Measurements from ENCODE around the gene TSPYL2.

The TSPYL2 gene

GRCh38 chrX:53081925-53082772 lies at the start of gene TSPYL2:
Gene TSPYL2, plus strand, starts transcription at chrX:53082367. Its CDS starts 132 bp downstream, at chrX:53082499.
- TF ChIP-seq, protein P1, sequence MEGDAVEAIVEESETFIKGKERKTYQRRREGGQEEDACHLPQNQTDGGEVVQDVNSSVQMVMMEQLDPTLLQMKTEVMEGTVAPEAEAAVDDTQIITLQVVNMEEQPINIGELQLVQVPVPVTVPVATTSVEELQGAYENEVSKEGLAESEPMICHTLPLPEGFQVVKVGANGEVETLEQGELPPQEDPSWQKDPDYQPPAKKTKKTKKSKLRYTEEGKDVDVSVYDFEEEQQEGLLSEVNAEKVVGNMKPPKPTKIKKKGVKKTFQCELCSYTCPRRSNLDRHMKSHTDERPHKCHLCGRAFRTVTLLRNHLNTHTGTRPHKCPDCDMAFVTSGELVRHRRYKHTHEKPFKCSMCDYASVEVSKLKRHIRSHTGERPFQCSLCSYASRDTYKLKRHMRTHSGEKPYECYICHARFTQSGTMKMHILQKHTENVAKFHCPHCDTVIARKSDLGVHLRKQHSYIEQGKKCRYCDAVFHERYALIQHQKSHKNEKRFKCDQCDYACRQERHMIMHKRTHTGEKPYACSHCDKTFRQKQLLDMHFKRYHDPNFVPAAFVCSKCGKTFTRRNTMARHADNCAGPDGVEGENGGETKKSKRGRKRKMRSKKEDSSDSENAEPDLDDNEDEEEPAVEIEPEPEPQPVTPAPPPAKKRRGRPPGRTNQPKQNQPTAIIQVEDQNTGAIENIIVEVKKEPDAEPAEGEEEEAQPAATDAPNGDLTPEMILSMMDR (IDR thresholded peaks at IDR 0.05): no peak

GRCh38 chrX:53036149-53036548 lies 46.0 kb upstream of the TSPYL2 start:
- TF ChIP-seq, protein P1 (IDR thresholded peaks at IDR 0.05): no peak

DNA sequence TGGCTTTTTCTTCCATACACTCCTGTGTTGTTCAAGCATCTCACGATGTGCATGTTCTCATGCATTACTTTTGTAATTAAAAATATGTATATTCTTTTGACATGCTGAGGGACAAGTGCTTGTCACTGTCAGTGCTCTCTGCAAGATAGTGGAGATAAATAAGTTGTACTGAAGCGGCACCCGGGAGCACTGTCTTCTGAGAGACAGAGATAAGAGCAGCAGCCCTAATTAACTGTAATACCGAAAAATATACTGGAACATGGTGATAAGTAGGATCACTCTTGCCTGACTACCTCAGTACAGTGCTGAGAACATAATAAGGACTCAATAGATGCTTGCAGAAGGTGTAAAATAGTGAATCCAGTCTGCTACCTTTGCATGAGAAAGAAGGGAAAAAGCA lies 42.9 kb upstream of the TSPYL2 start:
- TF ChIP-seq, protein P1 (IDR thresholded peaks at IDR 0.05): no peak

DNA sequence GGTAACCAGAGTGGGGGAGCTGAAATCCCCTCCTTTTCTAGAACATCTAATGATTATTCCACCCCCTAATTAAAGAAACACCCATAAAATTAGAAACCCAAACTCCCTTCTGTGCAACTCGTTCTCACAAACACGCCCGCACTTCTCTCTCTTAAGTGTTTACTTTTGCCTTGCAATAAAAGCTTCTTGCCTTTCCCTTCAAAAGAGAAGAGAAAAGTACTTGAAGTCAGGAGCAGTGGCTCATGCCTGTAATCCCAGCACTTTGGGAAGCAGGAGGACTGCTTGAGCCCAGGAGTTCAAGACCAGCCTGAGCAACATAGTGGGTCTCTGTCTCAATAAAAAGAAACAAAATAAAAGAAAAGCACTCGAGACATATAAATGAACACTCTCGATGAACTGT lies 37.2 kb upstream of the TSPYL2 start:
- TF ChIP-seq, protein P1 (IDR thresholded peaks at IDR 0.05): no peak

GRCh38 chrX:53047228-53047627 lies 34.9 kb upstream of the TSPYL2 start:
- TF ChIP-seq, protein P1 (IDR thresholded peaks at IDR 0.05): no peak

- TF ChIP-seq, protein P1 (IDR thresholded peaks at IDR 0.05): no peak
These were observed 33.7 kb upstream of the TSPYL2 start, which contains the start of gene GPR173 for GRCh38 chrX:53048169-53049126. Gene GPR173, plus strand, starts transcription at chrX:53048789. Its CDS starts 27,833 bp downstream, at chrX:53076622.

- TF ChIP-seq, protein P1 (IDR thresholded peaks at IDR 0.05): no peak
These were observed 33.0 kb upstream of the TSPYL2 start for GRCh38 chrX:53049127-53049517.

Data from LNCAP (cell line).